Measurements from ENCODE around the gene IL5RA.

The IL5RA gene

GRCh38 chr3:3110299-3110630, at the start of gene IL5RA:
TSS of gene IL5RA (minus strand) at chr3:3110374. CDS start at chr3:3104984, 5,390 bp downstream.
- TF ChIP-seq, protein P1, sequence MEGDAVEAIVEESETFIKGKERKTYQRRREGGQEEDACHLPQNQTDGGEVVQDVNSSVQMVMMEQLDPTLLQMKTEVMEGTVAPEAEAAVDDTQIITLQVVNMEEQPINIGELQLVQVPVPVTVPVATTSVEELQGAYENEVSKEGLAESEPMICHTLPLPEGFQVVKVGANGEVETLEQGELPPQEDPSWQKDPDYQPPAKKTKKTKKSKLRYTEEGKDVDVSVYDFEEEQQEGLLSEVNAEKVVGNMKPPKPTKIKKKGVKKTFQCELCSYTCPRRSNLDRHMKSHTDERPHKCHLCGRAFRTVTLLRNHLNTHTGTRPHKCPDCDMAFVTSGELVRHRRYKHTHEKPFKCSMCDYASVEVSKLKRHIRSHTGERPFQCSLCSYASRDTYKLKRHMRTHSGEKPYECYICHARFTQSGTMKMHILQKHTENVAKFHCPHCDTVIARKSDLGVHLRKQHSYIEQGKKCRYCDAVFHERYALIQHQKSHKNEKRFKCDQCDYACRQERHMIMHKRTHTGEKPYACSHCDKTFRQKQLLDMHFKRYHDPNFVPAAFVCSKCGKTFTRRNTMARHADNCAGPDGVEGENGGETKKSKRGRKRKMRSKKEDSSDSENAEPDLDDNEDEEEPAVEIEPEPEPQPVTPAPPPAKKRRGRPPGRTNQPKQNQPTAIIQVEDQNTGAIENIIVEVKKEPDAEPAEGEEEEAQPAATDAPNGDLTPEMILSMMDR (IDR thresholded peaks at IDR 0.05; ENCODE audit: low read depth, low read length), result no peak

GRCh38 chr3:3157484-3157883, 47.3 kb upstream of the IL5RA start:
- no peak for DNase-seq (ENCODE audit: extremely low read depth, low read depth)
- TF ChIP-seq, protein P1 (IDR thresholded peaks at IDR 0.05; ENCODE audit: low read depth, low read length), result no peak

More at GRCh38 chr3:3110299-3110630, at the start of gene IL5RA:
- DNase-seq (ENCODE audit: extremely low read depth, low read depth), result no peak

DNA sequence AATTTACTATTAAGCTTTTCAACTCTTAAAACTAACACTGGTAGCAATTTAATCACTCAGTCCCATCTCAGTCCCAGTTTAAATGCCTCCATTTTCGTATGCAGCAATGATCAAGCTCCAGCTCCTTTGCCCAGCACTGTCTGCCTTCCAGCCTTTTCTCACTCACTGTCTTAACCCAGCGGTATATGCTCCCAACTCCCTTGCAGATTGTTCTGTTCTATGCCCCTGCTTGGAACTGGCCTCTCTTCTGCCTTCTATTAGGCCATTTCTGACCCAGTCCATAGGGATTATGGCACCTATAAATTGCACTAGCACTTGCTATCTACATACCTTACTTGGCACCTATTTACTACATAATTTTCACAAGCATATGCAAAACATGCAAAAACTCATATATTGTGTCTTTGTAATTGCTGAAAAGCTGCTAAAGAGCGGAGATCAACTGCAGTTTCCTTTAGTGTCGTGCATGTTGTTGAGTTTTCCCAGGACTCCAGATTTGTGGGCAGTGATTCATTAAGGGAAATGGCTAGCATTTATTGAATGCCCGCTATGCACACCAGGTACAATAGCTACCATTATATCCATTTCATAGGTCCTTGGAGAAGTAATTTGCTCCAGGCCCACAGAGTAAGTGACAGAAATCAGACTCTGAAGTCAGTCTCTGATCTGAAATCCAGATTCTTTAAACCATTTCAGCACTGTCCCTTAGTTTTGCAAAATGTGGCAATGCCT, 44.9 kb upstream of the IL5RA start:
- TF ChIP-seq, protein P1 (IDR thresholded peaks at IDR 0.05; ENCODE audit: low read depth, low read length), result no peak

GRCh38 chr3:3151513-3151912, 41.3 kb upstream of the IL5RA start:
- TF ChIP-seq, protein P1 (IDR thresholded peaks at IDR 0.05; ENCODE audit: low read depth, low read length), result no peak
- no peak for DNase-seq (ENCODE audit: extremely low read depth, low read depth)

More for the DNA sequence above, 44.9 kb upstream of the IL5RA start:
- DNase-seq (ENCODE audit: extremely low read depth, low read depth), result no peak

DNA sequence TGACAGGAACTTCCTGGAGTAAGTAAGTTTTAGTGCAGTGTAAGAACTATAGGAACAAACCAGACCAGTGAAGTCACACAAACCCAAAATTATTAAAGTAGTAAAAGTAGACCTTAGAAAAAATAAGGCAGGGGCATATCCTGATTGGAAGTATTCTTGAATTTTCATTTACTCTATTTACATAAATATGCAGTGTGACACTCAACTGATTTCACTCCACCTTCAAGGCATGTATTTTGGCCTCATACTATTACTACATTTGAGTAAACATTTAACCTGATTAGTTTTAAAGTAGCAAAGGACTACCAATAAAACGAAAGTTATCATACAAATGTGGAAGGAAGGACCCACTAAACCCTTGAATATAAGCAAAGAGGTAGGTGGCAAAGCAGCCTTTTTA, 39.4 kb upstream of the IL5RA start:
- TF ChIP-seq, protein P1 (IDR thresholded peaks at IDR 0.05; ENCODE audit: low read depth, low read length), result no peak
- DNase-seq (ENCODE audit: extremely low read depth, low read depth), result no peak

DNA sequence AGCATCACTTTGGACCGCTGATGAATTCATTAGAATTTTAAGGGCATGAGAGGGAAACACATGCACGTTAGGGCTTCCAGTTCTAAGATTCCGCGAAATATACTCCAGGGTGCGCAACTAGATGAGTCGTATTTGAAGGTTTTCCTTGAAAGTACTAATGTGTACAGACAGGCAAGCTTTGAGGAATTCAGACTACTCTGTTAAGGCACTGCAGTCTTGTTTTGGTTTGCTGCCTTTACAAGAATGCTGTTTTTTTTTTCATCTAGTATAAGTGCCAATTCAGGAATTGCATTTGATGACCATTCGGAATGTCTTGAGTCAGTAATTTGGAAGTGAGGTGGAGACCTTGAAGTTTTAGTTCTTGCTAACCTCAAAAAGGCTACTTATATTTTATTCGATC, 35.7 kb upstream of the IL5RA start:
- no peak for DNase-seq (ENCODE audit: extremely low read depth, low read depth)
- TF ChIP-seq, protein P1 (IDR thresholded peaks at IDR 0.05; ENCODE audit: low read depth, low read length), result no peak

DNA sequence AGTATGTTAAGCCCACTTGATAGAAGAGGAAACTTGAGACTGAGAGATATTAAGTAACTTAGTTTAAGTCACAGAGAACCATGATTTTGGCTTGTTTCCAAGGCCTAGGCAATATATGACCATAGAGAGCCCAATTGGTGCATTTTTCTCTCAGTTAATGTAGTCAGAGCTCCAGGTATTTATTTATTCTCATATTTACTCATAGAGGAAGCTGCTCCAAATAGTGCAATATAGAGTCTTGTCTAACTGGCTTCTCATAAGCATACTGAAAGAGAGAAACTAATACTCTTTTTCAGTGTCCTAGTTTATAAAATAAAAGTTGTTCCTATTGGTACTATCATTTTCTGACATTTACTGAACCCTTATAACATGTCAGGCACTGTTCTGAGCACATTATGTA, 31.8 kb upstream of the IL5RA start:
- DNase-seq (ENCODE audit: extremely low read depth, low read depth), result no peak
- TF ChIP-seq, protein P1 (IDR thresholded peaks at IDR 0.05; ENCODE audit: low read depth, low read length), result no peak

All from AG09319 (cell line).